ENCODE measurements around the gene HS2ST1.
"Not testable (repeated sequence)": the region's sequence is repeated elsewhere in the genome, so short reads cannot be mapped to it uniquely, and the experiment has no call there.

Gene HS2ST1

GRCh38 chr1:86998727-86999126 lies 84.3 kb downstream of the HS2ST1 start:
- H3K36me3 ChIP-seq (ENCODE audit: control insufficient read depth in 1 of 2, insufficient read depth in 2 of 2, low read length in 2 of 2), result no peaks in the 10 kb centered on the region
- H3K9ac ChIP-seq (ENCODE audit: low read depth in 1 of 2, low read length in 2 of 2), result no peak overlapping the region
- no peak overlapping the region for H3K27ac ChIP-seq (ENCODE audit: low read depth, low read length)
- no peaks in the 10 kb centered on the region for H3K27me3 ChIP-seq (ENCODE audit: control insufficient read depth in 1 of 2, insufficient read depth in 2 of 2, low read length in 2 of 2)
- H3K9me3 ChIP-seq (ENCODE audit: control insufficient read depth in 1 of 2, low read length in 2 of 2), result no peaks in the 10 kb centered on the region
- no peak overlapping the region for H3K4me3 ChIP-seq (ENCODE audit: low read depth in 1 of 2, low read length in 2 of 2)
- H3K4me1 ChIP-seq (ENCODE audit: control insufficient read depth in 1 of 2, insufficient read depth in 2 of 2, low read length in 2 of 2), result no peaks in the 10 kb centered on the region

- Histone ChIP-seq H3K27me3 (ENCODE audit: control insufficient read depth in 1 of 2, insufficient read depth in 2 of 2, low read length in 2 of 2) (no peaks in the 10 kb centered on the region), H3K36me3 (ENCODE audit: control insufficient read depth in 1 of 2, insufficient read depth in 2 of 2, low read length in 2 of 2) (no peaks in the 10 kb centered on the region), H3K4me3 (ENCODE audit: low read depth in 1 of 2, low read length in 2 of 2) (no peak overlapping the region), H3K9ac (ENCODE audit: low read depth in 1 of 2, low read length in 2 of 2) (no peak overlapping the region), H3K27ac (ENCODE audit: low read depth, low read length) (no peak overlapping the region), H3K4me1 (ENCODE audit: control insufficient read depth in 1 of 2, insufficient read depth in 2 of 2, low read length in 2 of 2) (no peaks in the 10 kb centered on the region), H3K9me3 (ENCODE audit: control insufficient read depth in 1 of 2, low read length in 2 of 2) (no peaks in the 10 kb centered on the region)
Measured at GRCh38 chr1:87000460-87000859, 86.0 kb downstream of the HS2ST1 start.

GRCh38 chr1:87004857-87005256 lies 90.4 kb downstream of the HS2ST1 start:
- no peak overlapping the region for H3K4me3 ChIP-seq (ENCODE audit: low read depth in 1 of 2, low read length in 2 of 2)
- no peaks in the 10 kb centered on the region for H3K4me1 ChIP-seq (ENCODE audit: control insufficient read depth in 1 of 2, insufficient read depth in 2 of 2, low read length in 2 of 2)
- no peaks in the 10 kb centered on the region for H3K27me3 ChIP-seq (ENCODE audit: control insufficient read depth in 1 of 2, insufficient read depth in 2 of 2, low read length in 2 of 2)
- no peaks in the 10 kb centered on the region for H3K9me3 ChIP-seq (ENCODE audit: control insufficient read depth in 1 of 2, low read length in 2 of 2)
- H3K9ac ChIP-seq (ENCODE audit: low read depth in 1 of 2, low read length in 2 of 2), result no peak overlapping the region
- H3K36me3 ChIP-seq (ENCODE audit: control insufficient read depth in 1 of 2, insufficient read depth in 2 of 2, low read length in 2 of 2), result no peaks in the 10 kb centered on the region
- H3K27ac ChIP-seq (ENCODE audit: low read depth, low read length), result no peak overlapping the region

- H3K4me3 ChIP-seq (ENCODE audit: low read depth in 1 of 2, low read length in 2 of 2), result no peak overlapping the region
- no peaks in the 10 kb centered on the region for H3K9me3 ChIP-seq (ENCODE audit: control insufficient read depth in 1 of 2, low read length in 2 of 2)
- H3K27ac ChIP-seq (ENCODE audit: low read depth, low read length), result no peak overlapping the region
- no peaks in the 10 kb centered on the region for H3K4me1 ChIP-seq (ENCODE audit: control insufficient read depth in 1 of 2, insufficient read depth in 2 of 2, low read length in 2 of 2)
- H3K36me3 ChIP-seq (ENCODE audit: control insufficient read depth in 1 of 2, insufficient read depth in 2 of 2, low read length in 2 of 2), result no peaks in the 10 kb centered on the region
- no peaks in the 10 kb centered on the region for H3K27me3 ChIP-seq (ENCODE audit: control insufficient read depth in 1 of 2, insufficient read depth in 2 of 2, low read length in 2 of 2)
- no peak overlapping the region for H3K9ac ChIP-seq (ENCODE audit: low read depth in 1 of 2, low read length in 2 of 2)
Measured at GRCh38 chr1:87007323-87007722, 92.9 kb downstream of the HS2ST1 start.

GRCh38 chr1:87013385-87013784 lies 99.0 kb downstream of the HS2ST1 start:
- not testable (repeated sequence) for H3K9me3 ChIP-seq (ENCODE audit: control insufficient read depth in 1 of 2, low read length in 2 of 2); H3K9ac ChIP-seq (ENCODE audit: low read depth in 1 of 2, low read length in 2 of 2); H3K4me1 ChIP-seq (ENCODE audit: control insufficient read depth in 1 of 2, insufficient read depth in 2 of 2, low read length in 2 of 2); H3K27ac ChIP-seq (ENCODE audit: low read depth, low read length); H3K36me3 ChIP-seq (ENCODE audit: control insufficient read depth in 1 of 2, insufficient read depth in 2 of 2, low read length in 2 of 2); H3K27me3 ChIP-seq (ENCODE audit: control insufficient read depth in 1 of 2, insufficient read depth in 2 of 2, low read length in 2 of 2); H3K4me3 ChIP-seq (ENCODE audit: low read depth in 1 of 2, low read length in 2 of 2)

GRCh38 chr1:87017998-87018672 lies 103.7 kb downstream of the HS2ST1 start:
- no peaks in the 10 kb centered on the region for H3K27me3 ChIP-seq (ENCODE audit: control insufficient read depth in 1 of 2, insufficient read depth in 2 of 2, low read length in 2 of 2)
- H3K9me3 ChIP-seq (ENCODE audit: control insufficient read depth in 1 of 2, low read length in 2 of 2), result peaks cover 2 to 5% of the 10 kb centered on the region in 2 donors
- no peaks in the 10 kb centered on the region for H3K36me3 ChIP-seq (ENCODE audit: control insufficient read depth in 1 of 2, insufficient read depth in 2 of 2, low read length in 2 of 2)
- no peak overlapping the region for H3K4me3 ChIP-seq (ENCODE audit: low read depth in 1 of 2, low read length in 2 of 2)
- no peak overlapping the region for H3K9ac ChIP-seq (ENCODE audit: low read depth in 1 of 2, low read length in 2 of 2)
- H3K4me1 ChIP-seq (ENCODE audit: control insufficient read depth in 1 of 2, insufficient read depth in 2 of 2, low read length in 2 of 2), result no peaks in the 10 kb centered on the region
- no peak overlapping the region for H3K27ac ChIP-seq (ENCODE audit: low read depth, low read length)

- Histone ChIP-seq H3K36me3 (ENCODE audit: control insufficient read depth in 1 of 2, insufficient read depth in 2 of 2, low read length in 2 of 2) (no peaks in the 10 kb centered on the region), H3K27me3 (ENCODE audit: control insufficient read depth in 1 of 2, insufficient read depth in 2 of 2, low read length in 2 of 2) (no peaks in the 10 kb centered on the region), H3K4me1 (ENCODE audit: control insufficient read depth in 1 of 2, insufficient read depth in 2 of 2, low read length in 2 of 2) (no peaks in the 10 kb centered on the region), H3K4me3 (ENCODE audit: low read depth in 1 of 2, low read length in 2 of 2) (no peak overlapping the region), H3K9ac (ENCODE audit: low read depth in 1 of 2, low read length in 2 of 2) (no peak overlapping the region), H3K9me3 (ENCODE audit: control insufficient read depth in 1 of 2, low read length in 2 of 2) (no peaks in the 10 kb centered on the region), H3K27ac (ENCODE audit: low read depth, low read length) (no peak overlapping the region)
Measured at GRCh38 chr1:87023326-87023725, 108.9 kb downstream of the HS2ST1 start.

- no peak overlapping the region for H3K9ac ChIP-seq (ENCODE audit: low read depth in 1 of 2, low read length in 2 of 2)
- no peaks in the 10 kb centered on the region for H3K36me3 ChIP-seq (ENCODE audit: control insufficient read depth in 1 of 2, insufficient read depth in 2 of 2, low read length in 2 of 2)
- no peaks in the 10 kb centered on the region for H3K4me1 ChIP-seq (ENCODE audit: control insufficient read depth in 1 of 2, insufficient read depth in 2 of 2, low read length in 2 of 2)
- H3K9me3 ChIP-seq (ENCODE audit: control insufficient read depth in 1 of 2, low read length in 2 of 2), result no peaks in the 10 kb centered on the region
- H3K4me3 ChIP-seq (ENCODE audit: low read depth in 1 of 2, low read length in 2 of 2), result no peak overlapping the region
- no peaks in the 10 kb centered on the region for H3K27me3 ChIP-seq (ENCODE audit: control insufficient read depth in 1 of 2, insufficient read depth in 2 of 2, low read length in 2 of 2)
- no peak overlapping the region for H3K27ac ChIP-seq (ENCODE audit: low read depth, low read length)
Measured at GRCh38 chr1:87024936-87025540, 110.6 kb downstream of the HS2ST1 start.

- not testable (repeated sequence) for H3K4me3 ChIP-seq (ENCODE audit: low read depth in 1 of 2, low read length in 2 of 2); H3K4me1 ChIP-seq (ENCODE audit: control insufficient read depth in 1 of 2, insufficient read depth in 2 of 2, low read length in 2 of 2); H3K36me3 ChIP-seq (ENCODE audit: control insufficient read depth in 1 of 2, insufficient read depth in 2 of 2, low read length in 2 of 2); H3K9ac ChIP-seq (ENCODE audit: low read depth in 1 of 2, low read length in 2 of 2); H3K27me3 ChIP-seq (ENCODE audit: control insufficient read depth in 1 of 2, insufficient read depth in 2 of 2, low read length in 2 of 2); H3K9me3 ChIP-seq (ENCODE audit: control insufficient read depth in 1 of 2, low read length in 2 of 2); H3K27ac ChIP-seq (ENCODE audit: low read depth, low read length)
Measured at GRCh38 chr1:87027561-87027960, 113.1 kb downstream of the HS2ST1 start.

GRCh38 chr1:87028576-87028975 lies 114.1 kb downstream of the HS2ST1 start:
- H3K27ac ChIP-seq (ENCODE audit: low read depth, low read length), result no peak overlapping the region
- no peak overlapping the region for H3K9ac ChIP-seq (ENCODE audit: low read depth in 1 of 2, low read length in 2 of 2)
- H3K4me3 ChIP-seq (ENCODE audit: low read depth in 1 of 2, low read length in 2 of 2), result no peak overlapping the region
- H3K36me3 ChIP-seq (ENCODE audit: control insufficient read depth in 1 of 2, insufficient read depth in 2 of 2, low read length in 2 of 2), result no peaks in the 10 kb centered on the region
- no peaks in the 10 kb centered on the region for H3K9me3 ChIP-seq (ENCODE audit: control insufficient read depth in 1 of 2, low read length in 2 of 2)
- H3K4me1 ChIP-seq (ENCODE audit: control insufficient read depth in 1 of 2, insufficient read depth in 2 of 2, low read length in 2 of 2), result peaks cover 0 to 6% of the 10 kb centered on the region in 2 donors
- H3K27me3 ChIP-seq (ENCODE audit: control insufficient read depth in 1 of 2, insufficient read depth in 2 of 2, low read length in 2 of 2), result no peaks in the 10 kb centered on the region

Data from duodenal mucosa (tissue), 2 donors.